ENCODE measurements around the gene NPHP4. TPM values are rescaled to one million over a fixed set of nuclear protein-coding genes. Genes with fewer than 3 reads are reported as not detected.

NPHP4 gene
- total and polyA plus RNA-seq, 4 donors = 1.7 to 5.6 (median 3.5) TPM

DNA sequence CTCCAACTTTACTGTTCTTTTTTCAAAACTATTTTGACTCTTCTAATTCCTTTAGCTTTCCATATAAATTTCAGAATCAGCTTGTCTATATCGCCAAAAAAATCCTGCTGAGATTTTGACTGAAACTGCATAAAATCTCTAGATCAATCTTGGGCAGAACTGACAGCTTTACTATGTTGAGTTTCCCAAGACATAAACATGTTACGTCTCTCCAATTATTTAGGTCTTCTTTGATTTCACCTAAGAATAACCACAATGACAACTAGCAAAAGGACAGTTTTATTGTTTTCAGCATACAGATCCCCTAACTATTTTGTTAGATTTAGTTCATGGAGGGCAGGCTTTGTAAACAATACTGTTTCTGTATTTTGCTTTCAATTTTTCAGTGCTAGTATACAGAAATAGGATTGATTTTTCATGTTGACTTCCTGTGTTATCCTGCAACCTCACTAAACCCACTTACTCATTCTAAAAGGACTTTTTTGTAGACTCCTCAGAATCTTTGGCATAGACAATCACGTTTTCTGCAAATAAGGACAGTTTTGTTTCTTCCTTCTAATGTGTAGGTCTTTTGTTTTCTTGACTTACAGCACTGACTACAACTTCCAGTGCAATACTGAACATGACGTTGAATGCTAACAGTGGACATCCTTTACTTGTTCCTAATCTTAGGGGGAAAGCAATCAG is 63.4 kb downstream of the NPHP4 start:
- no peaks in the 10 kb centered on the region for H3K27me3 ChIP-seq (ENCODE audit: control insufficient read depth in 4 of 4, insufficient read depth in 4 of 4, low read length in 3 of 4)
- WGBS = 89% methylated on average over 4 of the region's 4 CpGs
- no peak for TF ChIP-seq SP1 (IDR thresholded peaks at IDR 0.05)
- no peak for TF ChIP-seq RXRA (IDR thresholded peaks at IDR 0.05)
- TF ChIP-seq CTCF (IDR thresholded peaks at IDR 0.05; ENCODE audit: low read depth, low read length, missing input control) = no peak
- no peak for TF ChIP-seq HNF4G (IDR thresholded peaks at IDR 0.05)
- H3K27ac ChIP-seq (ENCODE audit: low read depth in 1 of 2, low read length in 2 of 2) = no peak overlapping the region
- no peak overlapping the region for H3K4me3 ChIP-seq (ENCODE audit: low read depth in 1 of 3, low read length in 3 of 3)
- no peak for DNase-seq (ENCODE audit: low spot score)
- H3K9me3 ChIP-seq (ENCODE audit: control insufficient read depth in 4 of 4, low read length in 3 of 4) = no peaks in the 10 kb centered on the region
- no peaks in the 10 kb centered on the region for H3K36me3 ChIP-seq (ENCODE audit: control insufficient read depth in 4 of 4, insufficient read depth in 3 of 4, low read depth in 1 of 4, low read length in 3 of 4)
- H3K9ac ChIP-seq (ENCODE audit: low read depth in 1 of 2, low read length in 2 of 2) = no peak overlapping the region
- H3K4me1 ChIP-seq (ENCODE audit: control insufficient read depth in 4 of 4, insufficient read depth in 4 of 4, low read length in 3 of 4) = peaks cover 0 to 5% (median 2%) of the 10 kb centered on the region in 4 donors

DNA sequence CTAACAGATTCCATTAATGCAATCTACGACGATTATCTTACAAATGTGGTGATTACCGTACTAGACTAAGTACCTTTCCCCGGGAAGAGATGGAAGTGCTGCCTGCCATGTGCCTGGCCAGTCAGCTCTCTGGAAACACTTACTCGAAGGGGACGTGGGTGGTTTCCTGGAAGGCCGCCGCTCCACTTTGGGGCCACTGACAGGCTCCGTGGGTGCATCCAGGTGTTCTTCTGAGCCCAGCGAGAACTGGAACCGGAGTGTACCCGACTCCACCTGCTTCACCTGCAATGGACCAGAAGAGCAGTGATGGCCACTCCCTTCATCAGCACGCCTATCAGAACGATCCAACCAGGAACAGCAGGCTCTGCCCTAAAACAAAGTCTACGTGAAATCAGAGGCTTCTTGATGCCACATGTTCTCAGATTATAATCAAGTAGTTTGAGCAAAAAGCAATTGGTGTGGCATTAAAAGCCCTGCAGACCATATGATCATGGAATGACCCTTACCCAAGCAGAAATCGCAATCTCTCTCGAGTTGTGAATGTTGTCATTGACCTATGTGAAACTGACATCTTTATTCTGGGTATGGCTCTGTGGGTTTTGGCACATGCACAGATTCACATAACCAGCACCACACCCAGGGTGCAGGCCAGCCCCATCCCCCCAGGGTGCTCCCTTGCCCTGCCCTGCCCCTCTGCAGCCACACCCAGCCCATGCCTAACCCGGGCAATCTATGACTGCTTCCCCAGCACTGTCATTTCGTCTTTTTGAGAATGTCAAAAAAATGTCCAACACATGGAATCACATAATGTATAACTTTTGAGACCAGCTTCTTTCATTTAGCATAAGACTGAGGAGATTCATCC is 64.5 kb downstream of the NPHP4 start:
- Histone ChIP-seq H3K27me3 (ENCODE audit: control insufficient read depth in 4 of 4, insufficient read depth in 4 of 4, low read length in 3 of 4) (no peaks in the 10 kb centered on the region), H3K4me3 (ENCODE audit: low read depth in 1 of 3, low read length in 3 of 3) (no peak overlapping the region), H3K27ac (ENCODE audit: low read depth in 1 of 2, low read length in 2 of 2) (no peak overlapping the region), H3K9ac (ENCODE audit: low read depth in 1 of 2, low read length in 2 of 2) (no peak overlapping the region), H3K9me3 (ENCODE audit: control insufficient read depth in 4 of 4, low read length in 3 of 4) (no peaks in the 10 kb centered on the region), H3K4me1 (ENCODE audit: control insufficient read depth in 4 of 4, insufficient read depth in 4 of 4, low read length in 3 of 4) (no peaks in the 10 kb centered on the region), H3K36me3 (ENCODE audit: control insufficient read depth in 4 of 4, insufficient read depth in 3 of 4, low read depth in 1 of 4, low read length in 3 of 4) (no peaks in the 10 kb centered on the region)
- 94% methylated on average over 19 of the region's 19 CpGs for WGBS
- peak; percentile 27 for DNase-seq (ENCODE audit: low spot score)
- TF ChIP-seq EGR1 (IDR thresholded peaks at IDR 0.05; ENCODE audit: low read depth in 2 of 2) (no peak), ATF3 (IDR thresholded peaks at IDR 0.05) (no peak), HNF4G (IDR thresholded peaks at IDR 0.05) (no peak), JUND (IDR thresholded peaks at IDR 0.05) (no peak), FOXA1 (IDR thresholded peaks at IDR 0.05) (no peak), GABPA (IDR thresholded peaks at IDR 0.05 in 1 of 2, conservative IDR thresholded peaks at IDR 0.05 in 1 of 2) (no peak), RAD21 (IDR thresholded peaks at IDR 0.05) (no peak), RXRA (IDR thresholded peaks at IDR 0.05) (no peak), ZBTB33 (IDR thresholded peaks at IDR 0.05) (no peak), FOXA2 (IDR thresholded peaks at IDR 0.05) (no peak)

All from liver (tissue), 9 donors.